Skin of body (tissue), 2 donors: Measurements from ENCODE around the gene OTUB2. TPM values are rescaled to one million over a fixed set of nuclear protein-coding genes. Genes with fewer than 3 reads are reported as not detected.
"Not testable (repeated sequence)": the region's sequence is repeated elsewhere in the genome, so short reads cannot be mapped to it uniquely, and the experiment has no call there.

Experiments used
- DNase-seq: peaks from one replicate; lab custom pipeline; 2025; lab: John Stamatoyannopoulos, UW
- total RNA-seq: library from RNA; depleted of rRNA; stranded (reverse); fragments of >200 nt; gene quantifications from one replicate; pipeline ENCODE4 v1.2.3, GENCODE V29; 2014

Gene OTUB2
- total RNA-seq, 1 donor from 2014 or later, result 2.9 TPM

DNA sequence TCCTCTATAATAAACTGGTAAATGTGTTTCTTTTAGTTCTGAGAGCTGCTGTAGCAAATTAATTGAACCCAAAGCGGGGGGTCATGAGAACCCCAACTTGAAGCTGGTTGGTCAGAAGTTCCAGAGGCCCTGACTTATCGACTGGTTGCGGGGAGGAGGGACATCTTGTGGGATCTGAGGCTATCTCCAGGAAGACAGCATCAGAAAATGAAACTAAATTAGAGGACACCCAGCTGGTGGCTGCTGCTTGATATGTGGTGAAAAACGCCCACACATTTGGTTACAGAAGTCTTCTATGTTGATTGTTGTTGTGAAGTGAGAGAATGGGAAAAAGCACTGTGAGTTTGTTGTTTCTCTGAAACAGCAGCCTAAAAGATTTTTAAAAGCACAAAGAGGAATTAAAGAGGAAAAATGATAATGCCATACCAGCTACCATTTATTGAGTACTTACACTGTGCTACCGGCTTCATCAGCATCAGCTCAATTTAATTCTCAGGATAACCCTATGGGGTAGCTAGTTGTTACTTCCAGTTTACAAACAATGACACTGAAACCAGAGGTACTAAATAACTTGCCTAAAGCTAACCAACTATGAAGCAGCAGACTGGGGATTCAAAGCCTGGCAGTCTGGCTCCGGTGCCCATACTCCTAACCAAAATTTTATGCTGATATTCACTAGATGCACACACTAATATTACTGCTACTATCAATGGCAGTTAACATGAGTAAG lies 30.6 kb downstream of the OTUB2 start:
- DNase-seq, result no peak

DNA sequence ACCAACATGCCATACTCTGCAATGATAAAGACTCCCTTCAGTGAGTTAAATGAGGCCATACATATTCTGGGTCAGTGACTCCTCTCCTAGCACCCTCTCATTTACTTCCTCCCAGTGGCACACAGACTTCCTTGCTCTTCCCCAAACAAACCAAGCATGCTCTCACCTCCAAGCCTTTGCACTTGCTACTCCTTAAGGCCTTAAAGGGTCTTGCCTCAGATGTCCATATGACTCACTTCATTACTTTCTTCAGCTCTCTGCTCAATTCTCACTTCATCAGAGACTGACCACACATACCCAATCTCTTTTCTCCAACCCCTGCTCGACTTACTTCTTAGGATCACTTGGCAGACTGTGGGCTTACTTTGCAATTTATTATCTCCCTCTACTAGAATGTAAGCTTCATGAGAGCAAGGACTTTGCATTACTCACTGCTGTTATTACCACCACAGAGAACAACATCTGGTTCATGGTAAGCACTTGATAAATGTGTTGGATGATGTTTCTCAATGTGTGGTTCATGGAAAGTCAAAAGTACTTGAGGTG lies 32.1 kb downstream of the OTUB2 start:
- no peak for DNase-seq

DNA sequence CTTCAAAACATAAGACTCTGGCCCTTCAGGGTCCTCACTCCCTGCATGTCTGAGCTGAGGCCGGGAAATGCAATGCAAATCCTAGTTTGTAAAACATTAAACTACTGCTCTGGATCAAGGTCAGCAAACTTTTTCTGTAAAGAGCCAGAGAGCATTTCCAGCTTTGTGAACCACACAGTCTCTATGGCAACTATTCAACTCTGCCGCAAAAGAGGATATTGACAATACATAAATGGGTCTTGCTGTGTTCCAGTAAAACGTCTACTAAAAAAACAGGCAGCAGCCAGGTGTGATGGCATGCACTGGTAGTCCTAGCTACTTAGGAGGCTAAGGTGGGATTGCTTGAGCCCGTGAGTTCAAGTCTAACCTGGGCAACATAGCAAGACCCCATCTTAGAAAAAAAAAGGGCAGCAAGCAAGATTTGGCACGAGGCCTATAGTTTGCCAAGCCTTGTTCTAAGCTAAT lies 32.6 kb downstream of the OTUB2 start:
- DNase-seq, result no peak

DNA sequence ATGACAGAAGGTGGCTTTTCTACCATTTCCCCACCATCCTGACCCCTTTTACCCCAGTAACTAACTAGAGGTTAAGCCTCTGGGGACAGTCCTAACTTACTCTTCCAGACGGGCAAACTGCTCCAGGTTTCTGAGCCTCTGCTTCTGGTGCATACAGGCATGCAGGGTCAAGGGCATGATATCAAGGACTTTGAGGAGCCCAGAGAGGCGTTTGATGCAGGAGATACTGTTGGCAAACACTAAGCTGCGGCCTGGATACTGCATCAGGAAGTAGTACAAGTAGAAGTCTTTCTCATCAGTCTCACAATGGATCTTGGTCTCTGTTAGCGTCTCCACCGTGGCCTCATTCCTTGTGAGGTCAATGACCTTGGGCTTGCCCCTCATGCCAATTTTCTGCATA lies 33.9 kb downstream of the OTUB2 start:
- no peak for DNase-seq

DNA sequence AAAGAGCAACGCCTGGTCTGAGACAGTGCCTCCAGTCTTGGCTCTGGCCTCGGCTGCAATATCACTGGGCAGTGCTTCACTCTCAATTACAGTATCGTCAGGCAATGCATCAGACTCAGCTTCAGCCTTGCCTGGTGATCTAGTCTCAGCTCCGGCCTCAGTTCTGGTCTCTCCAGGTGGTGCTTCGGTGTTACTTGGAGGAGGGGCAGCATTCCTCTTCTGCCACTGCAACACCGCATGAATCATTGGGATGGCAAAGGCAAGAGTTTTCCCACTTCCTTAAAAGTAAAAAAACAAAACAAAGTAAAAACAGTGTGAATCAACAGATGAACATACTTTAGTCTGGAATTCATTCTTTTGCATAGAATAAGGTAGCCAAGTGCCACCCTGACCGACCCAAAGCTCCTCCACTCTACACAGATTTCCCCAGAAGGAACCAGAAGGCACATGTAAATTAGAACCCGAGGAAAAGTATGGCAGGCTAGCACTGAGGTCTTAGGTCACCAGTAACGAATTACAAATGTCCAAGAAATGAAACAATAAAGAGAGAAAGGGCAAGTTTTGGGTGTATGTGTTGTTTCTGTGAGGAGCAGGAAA lies 36.3 kb downstream of the OTUB2 start:
- no peak for DNase-seq

DNA sequence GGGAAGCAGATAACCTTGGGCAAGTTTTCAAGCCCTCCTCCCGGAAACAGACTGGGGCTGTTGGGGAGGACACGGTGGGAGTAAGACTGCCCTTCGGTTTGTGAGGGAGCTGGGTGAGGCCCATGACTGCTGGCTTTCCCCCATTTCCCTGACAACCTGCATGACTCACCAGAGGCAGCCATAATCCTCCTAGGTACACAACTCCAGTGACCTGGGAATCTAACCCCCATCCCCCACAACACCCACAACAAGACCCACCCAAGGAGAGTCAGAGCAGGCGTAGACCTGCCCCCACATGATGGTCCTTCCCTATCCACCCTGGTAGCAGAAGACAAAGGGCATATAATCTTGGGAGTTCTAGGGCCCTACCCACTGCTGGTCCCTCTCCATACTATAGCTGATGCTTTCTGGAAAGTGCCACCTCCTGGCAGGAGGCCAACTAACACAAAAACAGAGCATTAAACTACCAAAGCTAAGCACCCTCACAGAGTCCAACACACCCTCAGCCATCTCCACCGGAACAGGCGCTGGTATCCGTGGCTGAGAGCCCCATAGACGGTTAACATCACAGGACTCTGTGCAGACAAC lies 40.0 kb downstream of the OTUB2 start:
- DNase-seq, result no peak

DNA sequence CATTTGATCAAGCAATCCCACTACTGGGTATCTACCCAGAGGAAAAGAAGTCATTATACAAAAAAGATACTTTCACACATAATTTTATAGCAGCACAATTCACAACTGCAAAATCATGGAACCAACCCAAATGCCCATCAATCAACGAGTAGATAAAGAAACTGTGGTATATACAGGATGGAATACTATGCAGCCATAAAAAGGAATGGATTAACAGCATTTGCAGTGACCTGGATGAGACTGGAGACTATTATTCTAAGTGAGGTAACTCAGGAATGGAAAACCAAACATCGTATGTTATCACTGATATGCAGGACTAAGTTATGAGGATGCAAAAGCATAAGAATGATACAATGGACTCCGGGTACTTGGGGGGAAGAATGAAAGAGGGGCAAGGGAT lies 45.9 kb downstream of the OTUB2 start:
- DNase-seq, result not testable (repeated sequence)

DNA sequence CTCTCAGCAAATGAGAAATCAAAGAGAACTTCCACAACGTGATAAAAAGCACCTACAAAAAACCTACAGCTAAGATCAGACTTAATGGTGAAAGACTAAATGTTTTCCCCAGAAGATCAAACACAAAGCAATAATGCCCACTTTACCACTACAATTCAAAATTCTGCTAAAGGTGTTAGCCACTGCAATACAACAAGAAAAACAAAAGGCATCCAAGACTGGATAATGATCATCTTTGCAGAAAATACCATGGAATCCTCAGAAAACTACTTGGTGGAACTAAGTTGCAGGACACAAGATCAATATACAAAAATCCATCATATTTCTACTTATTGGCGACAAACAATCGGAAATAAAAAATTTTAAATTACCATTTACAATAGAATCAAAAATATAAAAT lies 48.4 kb downstream of the OTUB2 start:
- no peak for DNase-seq

DNA sequence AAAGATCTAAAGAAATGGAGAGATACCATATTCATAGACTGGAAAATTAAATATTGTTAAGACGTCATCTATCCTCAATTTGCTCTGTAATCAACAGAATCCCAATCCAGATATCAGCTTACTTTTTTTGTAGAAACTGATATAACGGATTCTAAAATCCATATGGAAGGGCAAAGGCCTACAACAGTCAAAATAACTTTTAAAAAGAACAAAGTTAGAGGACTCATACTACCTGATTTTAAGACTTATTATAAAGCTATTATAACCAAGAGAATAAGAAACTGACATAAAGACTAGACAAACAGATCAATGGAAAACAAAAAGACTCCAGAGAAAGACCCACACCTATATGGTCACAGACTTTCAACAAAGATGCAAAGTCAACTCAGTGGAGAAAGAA lies 48.9 kb downstream of the OTUB2 start:
- no peak for DNase-seq

DNA sequence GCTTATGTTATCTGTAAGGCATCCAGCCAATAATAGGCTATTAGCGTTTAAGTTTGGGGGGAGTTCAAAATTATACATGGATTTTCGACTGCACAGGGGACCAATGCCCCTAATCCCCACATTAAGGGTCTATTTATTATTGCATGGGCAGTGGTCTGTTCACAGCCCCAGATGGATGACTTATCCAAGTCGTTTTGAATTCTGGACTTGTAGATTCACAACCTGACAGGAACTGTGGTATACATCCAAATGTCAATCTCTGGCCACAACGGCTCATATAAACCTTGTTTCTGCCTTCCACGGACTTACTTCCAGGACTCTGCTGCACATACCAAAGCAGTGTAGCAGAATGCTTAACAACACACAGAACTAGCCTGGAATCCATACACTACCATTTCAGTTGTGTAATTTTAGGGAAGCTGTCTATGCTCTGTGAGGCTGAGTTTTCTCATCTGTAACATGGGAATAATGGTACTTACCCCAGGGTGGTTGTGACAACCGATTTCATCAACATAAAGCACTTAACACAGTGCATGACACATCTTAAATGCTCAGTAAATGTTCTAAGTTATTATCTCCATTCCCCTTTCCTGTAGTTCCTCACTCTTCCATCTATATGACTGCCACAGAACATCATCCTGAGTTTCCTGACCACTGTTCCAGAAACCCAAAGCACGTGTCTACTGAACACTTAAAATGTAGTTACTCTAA lies 51.1 kb downstream of the OTUB2 start:
- no peak for DNase-seq

DNA sequence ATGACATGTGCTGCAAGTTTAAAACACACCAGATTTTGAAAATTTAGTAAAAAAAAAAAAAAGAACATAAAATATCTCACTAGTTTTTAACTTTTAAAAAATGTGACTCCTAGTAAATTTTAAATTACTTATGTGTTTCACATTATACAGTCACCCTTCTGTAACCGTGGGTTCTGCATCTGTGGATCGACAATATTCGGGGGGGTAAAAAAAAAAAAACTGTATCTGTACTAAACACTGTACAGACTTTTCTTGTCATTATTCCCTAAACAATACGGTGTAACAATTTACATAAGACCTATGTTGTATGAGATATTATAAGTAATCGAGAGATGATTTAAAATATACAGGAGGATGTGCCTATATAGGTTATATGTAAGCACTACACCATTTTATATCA lies 51.7 kb downstream of the OTUB2 start:
- DNase-seq, result no peak

DNA sequence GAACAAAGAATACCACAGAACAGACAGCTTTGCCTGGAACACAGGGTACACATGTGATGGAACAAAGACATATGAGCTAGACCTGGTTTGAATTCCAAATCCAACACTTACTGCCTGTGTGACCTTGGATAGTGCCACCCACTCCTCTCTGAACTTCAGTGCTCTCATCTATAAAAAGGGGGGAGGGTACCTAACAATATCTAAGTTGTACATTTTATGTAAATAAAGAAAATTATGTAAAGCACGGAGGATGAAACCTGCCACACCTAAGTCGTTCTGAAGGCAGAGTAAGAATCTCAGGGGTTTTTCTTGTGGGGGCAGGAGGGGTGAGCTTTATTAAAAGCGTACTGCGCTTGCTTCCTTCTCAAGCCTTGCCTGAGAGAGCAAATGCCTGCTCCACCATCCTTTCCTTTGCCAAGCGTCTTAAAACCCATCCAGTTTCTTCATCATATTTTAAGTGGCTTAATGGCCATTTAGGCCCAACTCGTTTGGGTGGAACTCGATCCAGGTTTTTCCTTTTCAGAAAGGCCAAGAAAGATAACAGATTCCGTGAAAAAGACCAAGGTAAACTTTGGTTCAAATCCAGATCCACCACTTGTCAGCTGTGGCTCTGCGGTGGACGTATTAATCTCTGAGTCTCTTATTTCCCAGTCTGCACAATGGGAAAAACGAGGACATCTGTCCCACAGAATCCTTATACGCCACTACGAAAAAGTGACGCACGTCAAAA lies 53.9 kb downstream of the OTUB2 start:
- peak; percentile 22 for DNase-seq

DNA sequence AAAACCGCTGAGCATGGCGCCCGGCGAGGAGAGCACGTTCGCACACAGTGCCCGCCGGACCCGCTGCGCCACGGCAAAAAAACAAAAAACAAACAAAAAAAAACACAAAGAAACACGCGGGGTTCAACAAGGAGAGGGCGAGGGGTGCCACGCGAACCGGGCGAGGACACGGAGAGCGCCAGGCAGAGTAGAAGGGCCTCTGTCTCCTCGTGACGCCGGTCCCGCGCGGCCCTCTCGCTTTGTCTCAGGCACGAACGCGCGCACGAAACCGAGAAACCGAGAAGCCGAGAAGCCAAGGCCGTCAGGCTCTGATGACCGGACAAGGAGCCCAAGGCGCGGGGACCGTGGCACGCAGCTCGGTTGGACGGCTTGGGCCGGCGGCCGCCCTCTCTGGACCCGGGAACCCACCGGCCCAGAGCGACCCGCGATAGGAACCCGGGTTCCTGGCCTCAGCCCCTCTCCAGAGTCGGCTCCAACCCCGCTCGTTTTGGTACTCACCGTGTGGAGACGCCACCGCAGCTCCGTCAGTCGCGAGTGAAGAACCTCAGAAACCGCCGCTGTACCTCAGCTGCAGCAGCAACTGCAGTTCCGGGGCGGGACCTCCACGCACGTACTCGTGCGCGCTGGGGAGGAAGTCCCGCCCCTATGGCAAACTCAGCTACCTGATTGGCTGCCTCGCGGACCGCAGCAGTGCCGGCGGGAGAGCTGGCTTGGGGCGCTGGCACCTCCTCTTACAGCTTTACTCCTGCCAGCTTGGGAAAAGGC lies 54.7 kb downstream of the OTUB2 start, which contains the start of the genes DDX24 and IFI27L1:
Gene DDX24, minus strand, starts transcription at position 582 of the 765 bp plus-strand sequence. CDS start 1,460 bp downstream, outside the sequence.
Gene IFI27L1, plus strand, starts transcription at position 690 of the 765 bp plus-strand sequence. CDS start 15,628 bp downstream, outside the sequence.
- DNase-seq, result peak; percentile 91

DNA sequence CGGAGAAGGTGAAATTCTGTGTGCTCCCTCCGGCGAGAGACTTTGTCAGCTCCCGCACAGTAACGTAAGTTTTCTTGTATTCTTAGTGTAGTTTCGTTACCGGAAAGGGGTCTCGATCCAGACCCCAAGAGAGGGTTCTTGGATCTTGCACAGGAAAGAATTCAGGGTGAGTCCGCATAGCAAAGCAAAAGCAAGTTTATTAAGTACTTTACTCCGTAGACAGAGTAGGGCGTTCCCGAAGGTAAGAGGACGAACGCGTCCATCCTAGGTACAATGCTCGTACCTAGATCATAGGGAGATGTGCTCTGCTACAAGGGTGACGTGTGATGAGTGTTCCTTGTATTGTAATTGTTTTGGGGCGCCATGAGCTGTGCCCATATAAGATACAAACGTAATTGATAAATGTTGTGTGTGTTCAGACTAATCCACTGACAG lies 55.3 kb downstream of the OTUB2 start:
- no peak for DNase-seq

DNA sequence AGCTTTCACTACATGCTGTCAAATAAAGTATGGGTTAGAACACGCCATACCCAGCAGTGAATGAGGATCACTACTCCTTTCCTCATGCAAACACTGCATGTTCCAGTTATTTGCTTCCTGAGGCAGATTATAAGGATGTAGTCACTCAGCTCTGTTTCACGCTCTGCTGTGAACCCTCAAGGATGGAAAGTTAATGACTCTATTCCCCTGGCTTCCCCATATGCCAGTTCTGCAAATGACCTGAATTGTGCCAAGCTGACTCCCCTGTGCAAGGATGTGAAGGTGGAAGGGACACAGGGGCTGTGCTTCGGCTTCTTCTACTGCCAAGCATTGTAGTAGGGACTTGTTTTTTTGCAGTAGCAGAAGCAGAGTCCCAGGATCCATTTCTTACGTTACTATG lies 61.8 kb downstream of the OTUB2 start:
- DNase-seq, result no peak

DNA sequence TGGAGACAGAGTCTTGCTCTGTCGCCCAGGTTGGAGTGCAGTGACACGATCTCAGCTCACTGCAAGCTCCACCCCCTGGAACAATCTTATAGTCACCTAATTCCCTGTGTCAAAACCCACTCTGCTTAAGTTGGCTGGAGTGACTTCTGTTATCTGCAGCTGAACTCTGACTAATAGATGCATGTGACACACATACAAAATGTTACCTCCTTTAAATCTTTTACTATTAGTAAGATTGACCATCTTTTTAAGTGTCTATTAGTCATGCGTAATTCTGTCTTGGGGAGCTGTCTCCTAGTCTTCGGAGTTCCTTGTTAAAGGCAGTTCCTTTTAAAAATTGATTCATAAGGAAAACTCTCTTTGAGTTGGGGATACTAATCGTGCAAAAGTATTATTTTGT lies 62.4 kb downstream of the OTUB2 start:
- no peak for DNase-seq

DNA sequence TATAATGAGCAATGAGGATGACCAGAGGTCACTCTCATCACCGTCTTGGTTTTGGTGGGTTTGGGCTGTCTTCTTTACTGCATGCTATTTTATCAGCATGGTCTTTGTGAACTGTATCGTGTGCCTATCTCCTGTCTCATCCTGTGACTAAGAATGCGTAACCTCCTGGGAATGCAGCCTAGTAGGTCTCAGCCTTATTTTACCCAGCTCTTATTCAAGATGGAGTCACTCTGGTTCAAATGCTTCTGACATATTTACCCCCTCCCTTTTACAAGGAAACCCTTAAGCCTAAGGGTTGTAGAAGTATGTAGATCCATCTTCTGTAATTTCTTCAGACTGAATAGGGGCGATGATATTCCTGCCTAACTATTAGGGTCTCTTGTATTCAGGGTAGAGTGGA lies 63.3 kb downstream of the OTUB2 start:
- no peak for DNase-seq

DNA sequence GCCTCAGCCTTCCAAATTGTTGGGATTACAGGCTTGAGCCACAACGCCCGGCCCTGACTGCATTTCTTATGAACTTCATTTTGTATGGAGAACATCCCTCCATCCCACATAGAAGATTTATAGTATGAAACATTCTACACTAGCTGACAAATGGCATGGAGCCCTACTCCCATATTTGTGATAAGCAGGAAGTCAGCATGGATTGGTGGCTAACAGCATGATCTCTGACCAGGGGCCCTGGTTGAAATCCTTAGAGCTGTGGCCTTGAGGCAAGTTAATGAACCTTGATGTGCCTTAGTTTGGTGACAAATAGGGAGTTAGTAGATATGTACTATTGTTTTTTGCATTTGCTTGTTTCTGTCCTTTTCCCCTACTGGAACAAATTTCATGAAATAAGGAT lies 67.3 kb downstream of the OTUB2 start:
- DNase-seq, result no peak

DNA sequence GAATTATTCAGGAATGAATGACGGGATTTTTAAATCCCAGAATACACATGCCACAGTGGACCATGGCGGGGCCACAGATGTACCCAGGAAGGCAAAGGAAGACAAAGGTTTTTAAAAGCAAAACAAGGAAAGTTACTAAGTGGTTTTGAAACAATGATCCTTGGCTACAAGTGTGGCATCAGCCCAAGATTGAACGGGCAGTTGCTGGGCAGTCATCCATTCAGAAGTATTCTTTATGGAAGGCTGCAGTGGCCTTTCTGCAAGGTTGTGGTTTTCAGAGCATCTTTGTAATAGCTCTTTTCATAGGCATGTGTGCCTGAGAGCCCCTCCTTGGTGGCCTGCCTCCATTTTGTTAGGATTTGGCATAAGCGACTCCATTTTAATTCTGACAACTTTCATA lies 71.0 kb downstream of the OTUB2 start:
- DNase-seq, result no peak
